HG03103 (cell line): ENCODE data around the gene PEAK1.
"Not testable (repeated sequence)": the region's sequence is repeated elsewhere in the genome, so short reads cannot be mapped to it uniquely, and the experiment has no call there.

Experiments used
- ATAC-seq: cut with Tn5 transposase; IDR thresholded peaks from one replicate; pipeline ENCODE4 v1.9.1; 2021; ENCODE audit warnings: low read depth; ENCODE audit not compliant: unreplicated experiment

Gene PEAK1

GRCh38 chr15:77185242-77185785 is 234.6 kb downstream of the PEAK1 start:
- no peak for ATAC-seq

- ATAC-seq = not testable (repeated sequence)
Observed at GRCh38 chr15:77184352-77184751, 235.6 kb downstream of the PEAK1 start.

GRCh38 chr15:77183066-77183465 is 236.8 kb downstream of the PEAK1 start:
- no peak for ATAC-seq

- no peak for ATAC-seq
Observed at GRCh38 chr15:77181305-77182074, 238.4 kb downstream of the PEAK1 start.

- no peak for ATAC-seq
Observed at GRCh38 chr15:77180757-77181156, 239.1 kb downstream of the PEAK1 start.

- no peak for ATAC-seq
Observed at GRCh38 chr15:77180270-77180669, 239.6 kb downstream of the PEAK1 start.

GRCh38 chr15:77179541-77179998 is 240.3 kb downstream of the PEAK1 start:
- ATAC-seq = peak; percentile 42

GRCh38 chr15:77178411-77178810 is 241.5 kb downstream of the PEAK1 start:
- no peak for ATAC-seq

- not testable (repeated sequence) for ATAC-seq
Observed at GRCh38 chr15:77176148-77176547, 243.8 kb downstream of the PEAK1 start.

GRCh38 chr15:77173487-77173886 is 246.4 kb downstream of the PEAK1 start:
- no peak for ATAC-seq

GRCh38 chr15:77171221-77171967 is 248.5 kb downstream of the PEAK1 start:
- ATAC-seq = no peak

GRCh38 chr15:77168616-77169015 is 251.3 kb downstream of the PEAK1 start:
- ATAC-seq = no peak

- no peak for ATAC-seq
Observed at GRCh38 chr15:77168141-77168540, 251.8 kb downstream of the PEAK1 start.

- ATAC-seq = no peak
Observed at GRCh38 chr15:77167406-77167805, 252.5 kb downstream of the PEAK1 start.

GRCh38 chr15:77163781-77164384 is 256.0 kb downstream of the PEAK1 start:
- no peak for ATAC-seq

- no peak for ATAC-seq
Observed at GRCh38 chr15:77162872-77163633, 256.9 kb downstream of the PEAK1 start.

GRCh38 chr15:77160562-77161478 is 259.1 kb downstream of the PEAK1 start:
- ATAC-seq = no peak

GRCh38 chr15:77156000-77156399 is 263.9 kb downstream of the PEAK1 start:
- not testable (repeated sequence) for ATAC-seq

- ATAC-seq = no peak
Observed at GRCh38 chr15:77148191-77148590, 271.7 kb downstream of the PEAK1 start.
